NCI-H1436 (cell line): ENCODE data around the gene PRKCH.
"Not testable (repeated sequence)": the region's sequence is repeated elsewhere in the genome, so short reads cannot be mapped to it uniquely, and the experiment has no call there.

Source experiments
- DNase-seq: peaks from one replicate; lab custom pipeline; 2025; lab: John Stamatoyannopoulos, UW

PRKCH gene

DNA sequence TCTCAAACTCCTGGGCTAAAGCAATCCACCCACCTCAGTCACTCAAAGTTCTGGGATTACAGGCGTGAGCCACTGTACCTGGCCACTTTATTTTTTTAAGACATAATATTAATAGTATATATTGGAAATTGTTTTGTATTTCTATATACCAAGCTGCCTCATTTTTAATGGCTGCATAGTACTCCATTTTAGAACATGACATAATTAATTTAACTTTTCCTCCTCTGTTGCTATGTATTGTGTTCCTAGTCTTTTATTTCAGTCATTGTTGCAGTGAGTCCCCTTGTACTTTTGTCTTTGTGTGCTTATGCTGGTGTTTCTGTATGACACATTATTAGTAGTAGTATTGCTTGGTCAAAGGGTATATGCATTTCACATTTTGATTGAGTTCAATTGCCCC, 138.7 kb downstream of the PRKCH start:
- DNase-seq: no peak

- DNase-seq: no peak
Observed at GRCh38 chr14:61460718-61461611, 139.6 kb downstream of the PRKCH start.

- DNase-seq: peak; percentile 58
Observed at GRCh38 chr14:61461808-61462275, 140.5 kb downstream of the PRKCH start.

DNA sequence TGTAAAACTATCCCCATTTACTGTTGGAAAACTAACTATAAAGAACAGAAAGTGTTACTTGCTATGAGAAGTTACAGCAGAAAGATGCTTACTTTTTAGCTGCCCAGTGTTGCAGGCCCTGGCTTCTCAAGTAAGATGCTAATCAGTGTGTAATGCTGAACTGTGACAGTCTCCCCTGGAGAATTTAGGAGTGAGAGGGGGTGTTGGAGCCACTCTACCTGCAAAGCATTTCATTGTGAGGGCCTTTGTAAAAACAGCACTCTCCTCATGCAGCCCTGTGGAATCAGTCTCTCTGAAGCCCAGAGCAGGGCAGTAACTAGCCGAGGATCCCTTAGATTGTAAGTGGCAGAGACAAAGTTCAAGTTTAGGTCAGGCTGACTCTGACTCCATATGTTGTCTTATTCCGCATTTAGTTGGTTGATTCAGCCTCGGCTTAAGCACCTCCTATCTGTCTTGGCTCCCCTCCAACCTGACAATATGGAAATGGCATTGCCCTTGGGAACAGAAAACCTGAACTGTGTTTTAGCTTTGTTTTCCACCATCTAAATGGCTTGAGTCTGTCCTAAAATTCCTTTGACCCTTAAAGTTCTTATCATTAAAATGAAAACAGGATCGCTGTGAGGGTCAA, 141.3 kb downstream of the PRKCH start:
- no peak for DNase-seq

DNA sequence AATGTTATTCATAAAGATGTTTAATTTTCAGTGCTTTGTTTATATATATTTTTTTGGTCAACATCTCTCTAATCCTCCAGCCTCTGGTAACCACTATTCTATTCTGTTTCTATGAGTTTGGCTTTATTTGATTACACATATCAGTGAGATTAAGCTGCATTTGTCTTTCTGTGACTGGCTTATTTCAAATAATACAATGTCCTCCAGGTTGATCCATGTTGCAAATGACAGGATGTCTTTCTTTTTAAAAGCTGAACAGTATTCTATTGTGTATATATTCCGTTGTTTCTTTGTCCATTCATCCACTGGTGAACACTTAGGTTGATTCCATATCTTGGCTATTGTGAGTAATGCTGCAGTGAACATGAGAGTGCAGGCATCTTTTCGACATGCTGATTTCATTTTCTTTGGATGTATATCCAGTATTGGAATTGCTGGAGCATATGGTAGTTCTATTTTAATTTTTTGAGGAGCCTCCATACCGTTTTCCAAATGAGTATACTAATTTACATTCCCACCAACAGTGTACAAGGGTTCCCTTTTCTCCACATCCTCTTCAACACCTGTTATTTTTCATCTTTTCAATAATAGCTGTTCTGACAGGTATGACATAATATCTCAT, 142.4 kb downstream of the PRKCH start:
- no peak for DNase-seq

DNA sequence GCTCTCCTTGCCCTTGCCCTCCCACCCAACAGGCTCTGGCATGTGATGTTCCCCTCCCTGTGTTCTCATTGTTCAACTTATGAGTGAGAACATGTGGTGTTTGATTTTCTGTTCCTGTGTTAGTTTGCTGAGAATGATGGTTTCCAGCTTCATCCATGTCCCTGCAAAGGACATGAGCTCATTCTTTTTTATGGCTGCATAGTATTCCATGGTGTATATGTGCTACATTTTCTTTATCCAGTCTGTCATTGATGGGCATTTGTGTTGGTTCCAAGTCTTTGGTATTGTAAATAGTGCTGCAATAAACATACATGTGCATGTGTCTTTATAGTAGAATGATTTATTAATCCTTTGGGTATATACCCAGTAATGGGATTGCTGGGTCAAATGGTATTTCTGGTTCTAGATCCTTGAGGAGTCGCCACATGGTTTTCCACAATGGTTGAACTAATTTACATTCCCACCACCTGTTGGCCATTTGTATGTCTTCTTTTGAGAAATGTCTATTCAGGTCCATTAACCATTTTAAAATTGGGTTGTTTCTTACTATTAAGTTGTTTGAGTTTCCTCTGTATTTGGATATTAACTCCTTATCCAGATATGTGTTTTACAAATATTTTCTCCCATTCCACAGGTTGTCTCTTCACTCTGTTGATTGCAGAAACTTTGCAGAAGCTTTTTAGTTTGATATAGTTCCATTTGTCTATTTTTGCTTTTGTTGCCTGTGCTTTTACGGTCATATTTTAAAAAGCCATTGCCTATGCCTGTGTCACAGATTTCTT, 143.4 kb downstream of the PRKCH start:
- not testable (repeated sequence) for DNase-seq

DNA sequence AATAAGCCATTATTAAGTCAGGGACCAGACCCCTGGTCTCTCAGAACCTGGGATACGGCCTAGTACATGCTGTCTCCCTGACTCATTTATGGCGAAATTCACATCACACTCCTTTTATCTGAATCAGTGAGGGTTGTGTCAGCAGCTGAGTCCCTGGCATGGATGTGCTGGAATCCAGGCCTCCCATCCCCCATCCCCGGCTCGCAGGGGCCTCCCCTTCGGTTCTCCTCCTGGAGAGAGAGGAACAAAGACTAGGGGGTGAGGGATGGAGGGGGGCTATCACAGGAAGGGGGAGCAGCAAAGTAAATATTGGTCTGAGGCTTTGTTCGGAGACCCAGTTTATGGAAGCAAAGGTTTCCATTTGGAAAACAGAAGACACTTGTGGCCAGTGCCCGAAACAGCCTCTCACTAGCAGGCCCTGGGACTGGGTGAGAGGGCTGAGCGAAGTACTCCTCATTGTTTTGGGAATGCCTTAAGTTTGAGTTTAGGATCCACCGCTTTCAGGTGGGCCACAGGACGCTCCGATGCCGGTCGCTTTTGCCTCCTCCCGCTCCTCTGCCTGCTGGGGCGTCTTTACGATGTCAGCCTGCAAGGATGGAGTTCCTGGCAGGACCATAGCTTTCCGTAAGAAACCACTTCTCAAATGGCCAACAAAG, 145.0 kb downstream of the PRKCH start:
- DNase-seq: no peak

DNA sequence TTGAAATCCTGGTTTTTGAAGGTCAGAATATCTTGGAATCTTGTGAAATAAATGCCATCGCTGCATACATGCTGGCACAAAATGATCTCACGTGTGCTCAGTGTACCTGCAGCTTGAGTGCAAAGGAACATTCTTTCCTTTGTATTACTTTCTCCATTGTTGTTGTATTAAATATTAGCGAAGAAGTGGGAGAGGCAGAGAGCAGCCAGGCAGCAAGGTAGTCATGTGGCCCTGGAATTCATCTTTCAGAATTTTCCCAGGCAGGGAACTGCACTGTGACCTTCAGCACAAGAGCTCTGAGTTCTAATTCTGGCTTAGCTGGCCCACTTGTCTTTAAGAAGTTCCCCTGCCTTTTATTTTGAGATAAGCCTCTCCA, 145.5 kb downstream of the PRKCH start:
- no peak for DNase-seq

GRCh38 chr14:61467296-61467695, 145.9 kb downstream of the PRKCH start:
- DNase-seq: no peak

- DNase-seq: no peak
Observed at GRCh38 chr14:61468063-61468825, 146.9 kb downstream of the PRKCH start.

- DNase-seq: no peak
Observed at GRCh38 chr14:61469781-61470180, 148.4 kb downstream of the PRKCH start.

- no peak for DNase-seq
Observed at GRCh38 chr14:61470261-61470960, 149.0 kb downstream of the PRKCH start.

GRCh38 chr14:61470961-61471293, 149.5 kb downstream of the PRKCH start:
- no peak for DNase-seq

GRCh38 chr14:61471297-61472005, 150.1 kb downstream of the PRKCH start:
- DNase-seq: no peak

GRCh38 chr14:61472011-61472672, 150.8 kb downstream of the PRKCH start:
- no peak for DNase-seq

- DNase-seq: no peak
Observed at GRCh38 chr14:61472801-61473376, 151.5 kb downstream of the PRKCH start.

GRCh38 chr14:61474015-61474414, 152.6 kb downstream of the PRKCH start:
- DNase-seq: no peak

GRCh38 chr14:61474701-61475100, 153.3 kb downstream of the PRKCH start:
- no peak for DNase-seq

DNA sequence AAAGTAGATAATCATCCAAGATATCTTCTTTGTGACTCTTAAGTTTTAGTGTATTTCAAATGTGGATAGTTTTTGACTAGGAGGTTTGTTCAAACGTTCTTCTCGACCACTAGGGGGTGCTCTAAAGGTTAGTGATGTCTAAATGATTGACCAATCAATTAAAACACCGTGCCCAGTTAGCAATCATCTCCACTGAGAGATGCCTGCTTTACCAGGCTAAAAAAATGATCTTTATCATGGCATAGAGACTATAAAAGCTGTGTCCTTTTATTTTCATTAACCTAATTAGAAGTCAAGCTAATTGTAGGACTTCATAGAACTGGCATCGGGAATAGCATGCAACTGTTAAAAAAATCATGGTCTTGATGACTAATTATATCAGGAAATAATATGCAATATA, 153.9 kb downstream of the PRKCH start:
- peak; percentile 55 for DNase-seq
